GM12872 (cell line): ENCODE results near the gene SPATA17.

Experiments
- TF ChIP-seq, protein P1 (sequence below): IDR thresholded peaks from 3 replicates; pipeline ENCODE4 v1.5.1; 2011; ENCODE audit warnings: low read depth, mild to moderate bottlenecking, low read length, moderate library complexity; ENCODE audit not compliant: insufficient read depth

The SPATA17 gene

DNA sequence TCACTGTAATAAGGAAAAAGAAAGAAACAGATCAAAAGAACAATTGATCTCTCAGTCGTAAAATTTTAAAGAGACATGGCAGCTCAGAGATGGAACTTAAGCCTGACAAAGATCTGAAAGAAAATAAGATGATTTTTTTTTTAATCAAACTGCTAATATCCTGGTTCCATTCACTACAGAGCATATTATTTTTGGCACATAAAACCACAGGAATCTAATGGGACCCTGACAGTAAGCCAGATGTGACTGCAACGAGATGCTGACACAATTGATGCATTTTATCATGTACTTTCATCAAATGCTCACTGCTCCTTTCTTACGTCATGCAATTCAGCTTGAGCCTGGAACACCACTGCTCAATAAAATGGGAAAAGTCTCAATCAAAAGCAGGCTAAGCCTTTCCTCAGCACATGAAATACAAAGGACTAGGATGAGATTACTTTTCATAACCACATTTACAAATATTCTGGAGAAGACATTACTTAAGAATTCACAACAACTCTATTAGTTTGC, 16.9 kb upstream of the SPATA17 start:
- TF ChIP-seq, protein P1, sequence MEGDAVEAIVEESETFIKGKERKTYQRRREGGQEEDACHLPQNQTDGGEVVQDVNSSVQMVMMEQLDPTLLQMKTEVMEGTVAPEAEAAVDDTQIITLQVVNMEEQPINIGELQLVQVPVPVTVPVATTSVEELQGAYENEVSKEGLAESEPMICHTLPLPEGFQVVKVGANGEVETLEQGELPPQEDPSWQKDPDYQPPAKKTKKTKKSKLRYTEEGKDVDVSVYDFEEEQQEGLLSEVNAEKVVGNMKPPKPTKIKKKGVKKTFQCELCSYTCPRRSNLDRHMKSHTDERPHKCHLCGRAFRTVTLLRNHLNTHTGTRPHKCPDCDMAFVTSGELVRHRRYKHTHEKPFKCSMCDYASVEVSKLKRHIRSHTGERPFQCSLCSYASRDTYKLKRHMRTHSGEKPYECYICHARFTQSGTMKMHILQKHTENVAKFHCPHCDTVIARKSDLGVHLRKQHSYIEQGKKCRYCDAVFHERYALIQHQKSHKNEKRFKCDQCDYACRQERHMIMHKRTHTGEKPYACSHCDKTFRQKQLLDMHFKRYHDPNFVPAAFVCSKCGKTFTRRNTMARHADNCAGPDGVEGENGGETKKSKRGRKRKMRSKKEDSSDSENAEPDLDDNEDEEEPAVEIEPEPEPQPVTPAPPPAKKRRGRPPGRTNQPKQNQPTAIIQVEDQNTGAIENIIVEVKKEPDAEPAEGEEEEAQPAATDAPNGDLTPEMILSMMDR: no peak

DNA sequence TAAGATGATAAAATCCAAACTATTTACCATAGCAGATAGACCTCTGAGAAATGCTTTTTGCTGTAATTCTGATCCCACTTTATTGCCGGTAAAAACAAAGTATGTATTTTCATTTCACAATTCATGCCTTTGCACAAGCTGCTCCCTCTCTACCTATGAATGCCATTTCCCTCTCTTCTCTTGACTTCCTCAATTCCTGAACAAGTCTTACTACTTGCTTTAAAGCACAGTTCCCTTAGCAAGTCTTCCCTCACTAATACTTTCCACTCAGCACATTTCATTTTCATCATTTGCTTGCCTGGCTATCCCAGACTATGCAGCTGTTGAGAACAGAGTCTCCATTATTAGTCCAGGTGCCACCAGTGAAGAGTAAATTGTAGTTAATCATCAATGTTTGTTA, 14.0 kb upstream of the SPATA17 start:
- TF ChIP-seq, protein P1: no peak

DNA sequence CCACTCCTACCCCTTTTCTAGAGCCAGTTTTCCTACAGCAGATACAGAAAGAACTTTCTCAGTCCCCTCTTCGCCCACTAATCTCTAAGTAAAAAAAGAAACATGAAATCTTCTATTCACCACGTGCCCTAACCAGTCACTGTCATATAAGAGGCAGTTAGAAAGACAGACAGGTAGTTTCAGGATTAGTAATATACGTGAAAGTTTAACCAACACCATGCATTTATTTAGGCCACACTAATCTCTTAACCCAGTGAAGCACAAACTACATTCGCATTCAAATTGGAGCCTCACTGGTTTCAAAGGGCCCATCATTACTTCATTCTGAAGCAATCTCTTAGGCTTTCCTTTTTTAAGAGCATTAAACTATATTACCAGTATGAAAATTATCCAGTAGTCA, 10.3 kb upstream of the SPATA17 start:
- TF ChIP-seq, protein P1: no peak

DNA sequence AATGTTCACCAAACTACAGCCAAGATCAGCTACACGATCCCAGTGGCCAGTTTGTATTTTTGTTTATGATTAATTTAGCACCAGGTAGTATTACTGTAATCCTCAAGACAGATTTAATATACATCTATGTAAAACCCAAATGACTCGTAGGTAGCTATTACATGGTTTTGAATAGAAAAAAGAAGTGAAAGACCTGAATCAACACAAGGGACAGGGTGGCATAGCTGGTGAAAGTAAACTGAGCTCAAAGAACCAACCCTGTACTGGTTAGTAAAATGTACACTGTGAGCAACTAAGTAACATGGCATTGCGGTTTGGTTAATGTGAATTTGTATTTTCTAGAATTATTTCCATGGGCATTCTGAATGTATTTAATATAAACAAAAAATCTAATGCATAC, 9.1 kb upstream of the SPATA17 start:
- TF ChIP-seq, protein P1: no peak

DNA sequence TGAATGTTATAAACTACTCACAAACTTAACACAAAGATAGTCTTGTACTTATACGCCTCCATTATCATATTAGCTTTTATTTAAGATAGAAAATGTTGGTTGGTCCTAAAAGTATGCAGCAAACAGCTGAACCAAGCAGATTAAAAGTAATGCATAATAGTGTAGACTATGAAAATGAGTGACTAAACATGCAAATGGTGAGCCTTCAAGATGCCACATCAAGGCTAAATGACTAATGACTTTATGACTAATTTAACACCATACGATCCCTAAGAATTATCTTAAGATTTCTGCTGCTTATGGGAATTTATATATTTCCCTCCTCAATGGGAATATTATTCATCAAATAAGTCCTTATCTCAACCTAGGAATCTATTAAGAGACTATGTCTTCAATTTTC, 4.8 kb upstream of the SPATA17 start:
- TF ChIP-seq, protein P1: no peak

DNA sequence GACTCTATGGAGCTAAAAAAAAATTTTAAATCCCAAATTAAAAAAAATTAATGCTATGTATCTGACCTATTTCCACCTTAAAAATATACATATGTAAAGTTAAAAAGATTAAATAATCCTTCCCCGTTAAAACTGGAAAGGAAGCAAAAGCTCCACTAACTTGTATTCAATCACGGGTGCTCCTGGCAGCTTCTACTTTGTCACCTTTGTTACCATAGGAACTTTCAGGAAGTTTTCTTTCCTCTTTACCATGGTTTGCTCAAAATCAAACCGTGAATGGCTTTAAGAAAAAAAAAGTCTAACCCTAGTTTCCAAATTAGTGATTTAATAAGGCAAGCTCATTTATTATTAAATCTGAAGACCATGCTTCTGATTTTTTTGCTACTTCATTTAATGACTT, 3.7 kb upstream of the SPATA17 start:
- TF ChIP-seq, protein P1: no peak

DNA sequence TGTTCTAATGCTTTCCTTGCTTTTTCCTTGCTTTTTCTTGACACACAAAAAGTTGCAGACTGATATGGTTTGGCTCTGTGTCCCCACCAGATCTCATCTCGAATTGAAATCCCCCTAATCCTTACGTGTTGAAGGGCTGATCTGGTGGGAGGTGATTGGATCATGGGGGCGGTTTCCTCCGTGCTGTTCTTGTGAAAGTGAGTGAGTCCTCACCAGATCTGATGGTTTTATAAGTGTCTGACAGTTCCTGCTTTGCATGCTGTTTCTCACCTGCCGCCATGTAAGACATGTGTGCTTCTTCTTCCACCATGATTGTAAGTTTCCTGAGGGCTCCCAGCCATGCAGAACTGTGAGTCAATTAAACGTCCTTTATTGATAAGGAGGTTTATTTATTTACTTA, 11.3 kb downstream of the SPATA17 start:
- TF ChIP-seq, protein P1: no peak
